RWPE2 (cell line): ENCODE data around the gene HDAC9.
"Not testable (repeated sequence)": the region's sequence is repeated elsewhere in the genome, so short reads cannot be mapped to it uniquely, and the experiment has no call there.

ENCODE experiments used
- ATAC-seq: fragments of 200-7000 bp; cut with Tn5 transposase; 3 replicates; pipeline ENCODE4 v1.9.1; 2021; ENCODE audit warnings: low read depth
- DNase-seq: peaks from one replicate; pipeline ENCODE4 v3.0.0-alpha.2; 2020; ENCODE audit warnings: low spot score
- H3K27ac ChIP-seq: fragments of 450-650 bp; 2 replicates; pipeline ENCODE4 v1.5.1; 2017; ENCODE audit warnings: mild to moderate bottlenecking; ENCODE audit not compliant: poor library complexity, severe bottlenecking
- H3K27me3 ChIP-seq: fragments of 250-450 bp; sonication (Bioruptor Pico); 2 replicates; pipeline ENCODE4 v1.5.1; 2021; ENCODE audit warnings: mild to moderate bottlenecking, moderate library complexity; ENCODE audit not compliant: insufficient read depth, poor library complexity, severe bottlenecking
- H3K36me3 ChIP-seq: fragments of 250-450 bp; sonication (Bioruptor Pico); 2 replicates; pipeline ENCODE4 v1.5.1; 2020; ENCODE audit warnings: low read depth, mild to moderate bottlenecking, moderate library complexity
- H3K4me1 ChIP-seq: fragments of 250-450 bp; sonication (Bioruptor Pico); 2 replicates; pipeline ENCODE4 v1.5.1; 2021; ENCODE audit warnings: mild to moderate bottlenecking, moderate library complexity; ENCODE audit not compliant: insufficient read depth, poor library complexity, severe bottlenecking
- H3K4me3 ChIP-seq: fragments of 250-450 bp; sonication (Bioruptor Pico); 2 replicates; pipeline ENCODE4 v1.5.1; 2021; ENCODE audit warnings: mild to moderate bottlenecking, moderate library complexity; ENCODE audit not compliant: severe bottlenecking
- H3K9me3 ChIP-seq: fragments of 250-450 bp; sonication (Bioruptor Pico); 2 replicates; pipeline ENCODE4 v1.5.1; 2021; ENCODE audit warnings: mild to moderate bottlenecking, moderate library complexity; ENCODE audit not compliant: severe bottlenecking
- TF ChIP-seq, protein P1 (sequence below): fragments of 450-650 bp; IDR thresholded peaks from one replicate; pipeline ENCODE4 v1.5.1; 2017; ENCODE audit warnings: mild to moderate bottlenecking, moderate library complexity; ENCODE audit not compliant: poor library complexity, severe bottlenecking

HDAC9 gene

DNA sequence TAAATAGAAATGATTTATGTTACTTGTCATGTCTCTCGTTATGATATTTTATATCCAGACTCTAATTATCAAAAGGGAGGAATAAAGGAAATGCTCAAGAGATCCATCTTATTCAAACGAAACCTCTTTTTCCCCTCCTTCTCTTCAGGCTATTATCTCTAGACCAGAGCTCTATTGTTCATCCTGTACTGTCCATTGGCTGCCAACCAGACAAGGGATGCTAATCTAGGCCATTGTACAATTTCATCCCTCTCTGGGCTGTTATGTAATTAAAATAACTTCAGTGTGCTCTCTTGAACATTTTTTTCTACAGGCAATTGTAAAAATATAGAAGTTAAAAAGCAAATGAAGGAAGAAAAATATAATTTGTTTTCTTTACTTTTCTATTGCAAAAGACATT, 220.4 kb downstream of the HDAC9 start:
- no peaks in the 10 kb centered on the region for H3K36me3 ChIP-seq
- no peak for DNase-seq
- H3K27me3 ChIP-seq: no peaks in the 10 kb centered on the region
- H3K27ac ChIP-seq: no peak overlapping the region
- no peaks in the 10 kb centered on the region for H3K4me1 ChIP-seq
- no peak overlapping the region for H3K4me3 ChIP-seq
- TF ChIP-seq, protein P1, sequence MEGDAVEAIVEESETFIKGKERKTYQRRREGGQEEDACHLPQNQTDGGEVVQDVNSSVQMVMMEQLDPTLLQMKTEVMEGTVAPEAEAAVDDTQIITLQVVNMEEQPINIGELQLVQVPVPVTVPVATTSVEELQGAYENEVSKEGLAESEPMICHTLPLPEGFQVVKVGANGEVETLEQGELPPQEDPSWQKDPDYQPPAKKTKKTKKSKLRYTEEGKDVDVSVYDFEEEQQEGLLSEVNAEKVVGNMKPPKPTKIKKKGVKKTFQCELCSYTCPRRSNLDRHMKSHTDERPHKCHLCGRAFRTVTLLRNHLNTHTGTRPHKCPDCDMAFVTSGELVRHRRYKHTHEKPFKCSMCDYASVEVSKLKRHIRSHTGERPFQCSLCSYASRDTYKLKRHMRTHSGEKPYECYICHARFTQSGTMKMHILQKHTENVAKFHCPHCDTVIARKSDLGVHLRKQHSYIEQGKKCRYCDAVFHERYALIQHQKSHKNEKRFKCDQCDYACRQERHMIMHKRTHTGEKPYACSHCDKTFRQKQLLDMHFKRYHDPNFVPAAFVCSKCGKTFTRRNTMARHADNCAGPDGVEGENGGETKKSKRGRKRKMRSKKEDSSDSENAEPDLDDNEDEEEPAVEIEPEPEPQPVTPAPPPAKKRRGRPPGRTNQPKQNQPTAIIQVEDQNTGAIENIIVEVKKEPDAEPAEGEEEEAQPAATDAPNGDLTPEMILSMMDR: no peak
- no peaks in the 10 kb centered on the region for H3K9me3 ChIP-seq
- no peak for ATAC-seq

DNA sequence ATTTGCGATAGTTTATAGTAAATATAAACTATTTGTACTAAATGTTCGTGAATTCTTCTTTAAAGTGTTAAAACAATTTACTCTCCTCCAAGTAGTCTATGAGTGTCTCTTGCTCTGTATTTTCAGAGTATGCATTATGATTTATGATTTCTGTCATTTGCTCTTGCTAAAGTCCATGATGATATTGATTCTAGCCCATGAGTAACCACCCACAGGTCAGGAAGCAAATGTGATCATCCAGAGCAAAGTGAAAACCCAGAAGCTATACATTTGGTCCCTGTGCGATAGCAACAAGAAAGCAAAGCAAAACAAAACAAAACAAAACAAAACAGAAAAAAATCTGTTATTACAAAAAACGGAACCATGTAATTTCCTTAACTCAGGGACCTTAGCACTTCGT, 225.9 kb downstream of the HDAC9 start:
- H3K9me3 ChIP-seq: no peaks in the 10 kb centered on the region

DNA sequence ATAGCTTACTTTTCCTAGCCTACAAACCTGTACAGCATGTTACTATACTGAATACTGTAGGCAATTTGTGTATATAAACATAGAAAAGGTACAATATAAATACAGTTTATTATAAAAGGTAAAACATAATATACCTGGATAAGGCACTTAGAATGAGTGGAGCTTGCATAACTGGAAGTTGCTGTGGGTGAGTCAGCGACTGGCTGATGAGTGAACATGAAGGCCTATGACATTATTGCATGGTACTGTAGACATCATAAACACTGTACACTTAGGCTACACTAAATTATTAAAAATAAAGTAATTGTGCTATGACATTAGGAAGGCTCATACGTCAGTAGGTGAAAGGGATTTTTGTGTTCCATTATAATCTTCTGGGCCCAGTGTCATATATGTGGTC, 228.8 kb downstream of the HDAC9 start:
- ATAC-seq: no peak
- Histone ChIP-seq H3K4me3 (no peak overlapping the region), H3K36me3 (no peaks in the 10 kb centered on the region), H3K4me1 (no peaks in the 10 kb centered on the region), H3K27ac (no peak overlapping the region), H3K27me3 (no peaks in the 10 kb centered on the region), H3K9me3 (no peaks in the 10 kb centered on the region)
- no peak for DNase-seq
- TF ChIP-seq, protein P1: no peak

More for the DNA sequence above, 225.9 kb downstream of the HDAC9 start:
- Histone ChIP-seq H3K27ac (no peak overlapping the region), H3K4me3 (no peak overlapping the region), H3K4me1 (no peaks in the 10 kb centered on the region), H3K27me3 (no peaks in the 10 kb centered on the region), H3K36me3 (no peaks in the 10 kb centered on the region)
- DNase-seq (no peak), ATAC-seq (no peak)
- TF ChIP-seq, protein P1: no peak

DNA sequence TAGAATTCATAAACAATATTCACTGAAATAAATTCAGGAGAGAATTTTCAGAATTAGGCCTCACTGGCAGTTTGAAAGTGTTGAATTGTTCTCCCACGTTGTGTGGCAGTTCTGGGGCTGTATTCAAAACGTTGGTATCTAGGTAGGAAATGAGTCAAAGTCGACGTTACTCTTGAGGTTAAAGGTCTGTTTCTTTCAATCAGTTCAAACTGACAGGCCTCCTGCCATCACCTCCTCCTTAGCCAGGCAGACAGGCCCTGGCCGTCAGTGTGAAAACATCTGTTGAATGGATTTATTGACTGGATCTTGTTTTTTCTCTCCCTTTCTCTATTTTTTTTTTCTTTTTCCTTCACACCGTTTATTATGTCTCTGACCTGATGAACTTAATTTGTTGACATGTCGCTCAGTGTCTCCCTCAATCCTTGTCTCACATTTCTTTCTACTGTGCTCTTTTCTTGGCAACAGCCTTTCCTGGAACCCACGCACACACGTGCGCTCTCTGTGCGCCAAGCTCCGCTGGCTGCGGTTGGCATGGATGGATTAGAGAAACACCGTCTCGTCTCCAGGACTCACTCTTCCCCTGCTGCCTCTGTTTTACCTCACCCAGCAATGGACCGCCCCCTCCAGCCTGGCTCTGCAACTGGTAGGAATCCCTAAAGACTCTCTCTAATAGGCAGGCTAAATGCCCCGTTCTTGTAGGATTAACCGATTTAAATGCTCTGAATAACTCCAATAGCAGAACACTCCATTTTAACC, 231.7 kb downstream of the HDAC9 start:
- Histone ChIP-seq H3K4me1 (no peaks in the 10 kb centered on the region), H3K36me3 (no peaks in the 10 kb centered on the region), H3K4me3 (no peak overlapping the region), H3K9me3 (no peaks in the 10 kb centered on the region), H3K27ac (no peak overlapping the region), H3K27me3 (no peaks in the 10 kb centered on the region)
- no peak for ATAC-seq
- TF ChIP-seq, protein P1: no peak
- no peak for DNase-seq

DNA sequence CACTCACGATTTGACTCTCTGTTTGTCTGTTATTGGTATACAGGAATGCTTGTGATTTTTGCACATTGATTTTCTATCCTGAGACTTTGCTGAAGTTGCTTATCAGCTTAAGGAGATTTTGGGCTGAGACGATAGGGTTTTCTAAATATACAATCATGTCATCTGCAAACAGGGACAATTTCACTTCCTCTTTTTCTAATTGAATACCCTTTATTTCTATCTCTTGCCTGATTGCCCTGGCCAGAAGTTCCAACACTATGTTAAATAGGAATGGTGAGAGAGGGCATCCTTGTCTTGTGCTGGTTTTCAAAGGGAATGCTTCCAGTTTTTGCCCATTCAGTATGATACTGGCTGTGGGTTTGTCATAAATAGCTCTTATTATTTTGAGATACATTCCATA, 240.5 kb downstream of the HDAC9 start:
- not testable (repeated sequence) for H3K36me3 ChIP-seq, H3K4me3 ChIP-seq, ATAC-seq, H3K27ac ChIP-seq, DNase-seq, H3K9me3 ChIP-seq, H3K4me1 ChIP-seq, H3K27me3 ChIP-seq
